Measurements from ENCODE around the gene CACNB4. TPM values are rescaled to one million over a fixed set of nuclear protein-coding genes. Genes with fewer than 3 reads are reported as not detected.

The CACNB4 gene
- total RNA-seq, 1 experiment from 2014 or later, result 1.00 TPM

GRCh38 chr2:152049541-152049940, 49.3 kb downstream of the CACNB4 start:
- ChIA-PET CTCF (no interaction called here), POLR2A (no interaction called here)
- H3K4me3 ChIP-seq (ENCODE audit: low read depth, low read length), result no peak overlapping the region
- no peak for TF ChIP-seq CTCF (IDR thresholded peaks at IDR 0.05; ENCODE audit: insufficient read depth in 1 of 2, low read depth in 1 of 2, low read length in 1 of 2, severe bottlenecking in 1 of 2, unreplicated experiment in 1 of 2)
- H3K4me3 Mint-ChIP-seq (ENCODE audit: unreplicated experiment), result no peak overlapping the region
- peaks cover 3% of the 10 kb centered on the region; the same call in 1 of the 2 replicates for H3K9me3 ChIP-seq
- no peaks in the 10 kb centered on the region for H3K27me3 ChIP-seq (replicated peaks; ENCODE audit: control insufficient read depth, insufficient read depth, low read length)
- no peaks in the 10 kb centered on the region for H3K9me3 Mint-ChIP-seq (ENCODE audit: unreplicated experiment)
- intact Hi-C loops (cut with micrococcal nuclease; ENCODE audit: unreplicated experiment), result no loop called here
- no peaks in the 10 kb centered on the region for H3K36me3 Mint-ChIP-seq (ENCODE audit: insufficient read depth, unreplicated experiment)
- no peaks in the 10 kb centered on the region for H3K27me3 Mint-ChIP-seq (ENCODE audit: insufficient read depth, unreplicated experiment)
- no TSS peak for BruUV-seq (replicated peaks)
- no peaks in the 10 kb centered on the region for H3K36me3 ChIP-seq (ENCODE audit: control insufficient read depth, insufficient read depth, low read length)
- H3K4me1 ChIP-seq, result no peaks in the 10 kb centered on the region
- no peak for DNase-seq
- H3K4me1 Mint-ChIP-seq (ENCODE audit: low read depth, unreplicated experiment), result no peaks in the 10 kb centered on the region
- no peak overlapping the region for H3K27ac Mint-ChIP-seq (ENCODE audit: unreplicated experiment)

GRCh38 chr2:152047824-152048471, 50.9 kb downstream of the CACNB4 start:
- H3K4me1 ChIP-seq, result peaks cover under 1% of the 10 kb centered on the region
- H3K27me3 Mint-ChIP-seq (ENCODE audit: insufficient read depth, unreplicated experiment), result no peaks in the 10 kb centered on the region
- POLR2A ChIA-PET, result no interaction called here
- H3K4me1 Mint-ChIP-seq (ENCODE audit: low read depth, unreplicated experiment), result peaks cover 5% of the 10 kb centered on the region
- intact Hi-C loops (cut with micrococcal nuclease; ENCODE audit: unreplicated experiment), result no loop called here
- H3K36me3 Mint-ChIP-seq (ENCODE audit: insufficient read depth, unreplicated experiment), result no peaks in the 10 kb centered on the region
- H3K9me3 Mint-ChIP-seq (ENCODE audit: unreplicated experiment), result no peaks in the 10 kb centered on the region
- peak; percentile 23 to 50 for TF ChIP-seq CTCF (IDR thresholded peaks at IDR 0.05; ENCODE audit: insufficient read depth in 1 of 2, low read depth in 1 of 2, low read length in 1 of 2, severe bottlenecking in 1 of 2, unreplicated experiment in 1 of 2)
- CTCF ChIA-PET, result no interaction called here
- DNase-seq, result no peak
- no TSS peak for BruUV-seq (replicated peaks)
- no peak overlapping the region for H3K27ac Mint-ChIP-seq (ENCODE audit: unreplicated experiment)
- H3K4me3 ChIP-seq (ENCODE audit: low read depth, low read length), result no peak overlapping the region
- no peak overlapping the region for H3K4me3 Mint-ChIP-seq (ENCODE audit: unreplicated experiment)
- H3K36me3 ChIP-seq (ENCODE audit: control insufficient read depth, insufficient read depth, low read length), result no peaks in the 10 kb centered on the region
- H3K9me3 ChIP-seq, result no peaks in the 10 kb centered on the region
- no peaks in the 10 kb centered on the region for H3K27me3 ChIP-seq (replicated peaks; ENCODE audit: control insufficient read depth, insufficient read depth, low read length)

GRCh38 chr2:152046940-152047339, 51.9 kb downstream of the CACNB4 start:
- H3K4me3 ChIP-seq (ENCODE audit: low read depth, low read length), result no peak overlapping the region
- no peaks in the 10 kb centered on the region for H3K9me3 ChIP-seq
- Mint-ChIP-seq H3K9me3 (ENCODE audit: unreplicated experiment) (no peaks in the 10 kb centered on the region), H3K4me1 (ENCODE audit: low read depth, unreplicated experiment) (peaks cover 8% of the 10 kb centered on the region), H3K4me3 (ENCODE audit: unreplicated experiment) (no peak overlapping the region), H3K27me3 (ENCODE audit: insufficient read depth, unreplicated experiment) (no peaks in the 10 kb centered on the region), H3K27ac (ENCODE audit: unreplicated experiment) (no peak overlapping the region), H3K36me3 (ENCODE audit: insufficient read depth, unreplicated experiment) (no peaks in the 10 kb centered on the region)
- TF ChIP-seq CTCF (IDR thresholded peaks at IDR 0.05; ENCODE audit: insufficient read depth in 1 of 2, low read depth in 1 of 2, low read length in 1 of 2, severe bottlenecking in 1 of 2, unreplicated experiment in 1 of 2), result no peak
- H3K27me3 ChIP-seq (replicated peaks; ENCODE audit: control insufficient read depth, insufficient read depth, low read length), result no peaks in the 10 kb centered on the region
- H3K36me3 ChIP-seq (ENCODE audit: control insufficient read depth, insufficient read depth, low read length), result no peaks in the 10 kb centered on the region
- BruUV-seq (replicated peaks), result no TSS peak
- no peak for DNase-seq
- H3K4me1 ChIP-seq, result peaks cover 9% of the 10 kb centered on the region
- ChIA-PET CTCF (interaction anchor here (0.6 kb wide), 1 partner anchor 8 kb away, joined by 3 read pairs; no protein-coding TSS in a partner anchor), POLR2A (no interaction called here)
- intact Hi-C loops (cut with micrococcal nuclease; ENCODE audit: unreplicated experiment), result no loop called here

All from Caco-2 (cell line).